ENCODE data around the gene CALCA.
A peak's percentile ranks its signal among the peaks of the same experiment; 100 is the strongest.
"Not testable (repeated sequence)": the region's sequence is repeated elsewhere in the genome, so short reads cannot be mapped to it uniquely, and the experiment has no call there.

CALCA gene

GRCh38 chr11:14971865-14972580, at the start of gene CALCA:
TSS of gene CALCA (minus strand) at chr11:14972351. CDS start at chr11:14971192, 1,159 bp downstream.
- no peak for DNase-seq
- H3K9me3 Mint-ChIP-seq = no peaks in the 10 kb centered on the region
- H3K4me3 Mint-ChIP-seq = peak within 1 kb of the TSS; percentile 75 to 81
- no peak for ATAC-seq (replicated peaks)
- peaks cover 0 to 1% of the 10 kb centered on the region in 2 donors for H3K36me3 Mint-ChIP-seq
- peak within 1 kb of the TSS; percentile 81 for H3K27ac Mint-ChIP-seq
- H3K4me1 Mint-ChIP-seq = peaks cover 25 to 35% of the 10 kb centered on the region in 2 donors
- H3K27me3 Mint-ChIP-seq = peaks cover 77 to 90% of the 10 kb centered on the region in 2 donors

- DNase-seq (no peak), ATAC-seq (replicated peaks) (no peak)
- H3K4me1 Mint-ChIP-seq = no peaks in the 10 kb centered on the region
- no peak overlapping the region for H3K4me3 Mint-ChIP-seq
- H3K9me3 Mint-ChIP-seq = peaks cover 15 to 16% of the 10 kb centered on the region in 2 donors
- no peak overlapping the region for H3K27ac Mint-ChIP-seq
- peaks cover 3 to 5% of the 10 kb centered on the region in 2 donors for H3K36me3 Mint-ChIP-seq
- peaks cover 24 to 49% of the 10 kb centered on the region in 2 donors for H3K27me3 Mint-ChIP-seq
Measured at GRCh38 chr11:15016200-15016599, 44.0 kb upstream of the CALCA start.

- Mint-ChIP-seq H3K4me3 (no peak overlapping the region), H3K36me3 (peaks cover 3 to 5% of the 10 kb centered on the region in 2 donors), H3K27me3 (peaks cover 16 to 40% of the 10 kb centered on the region in 2 donors), H3K27ac (no peak overlapping the region), H3K9me3 (peaks cover 6 to 8% of the 10 kb centered on the region in 2 donors), H3K4me1 (no peaks in the 10 kb centered on the region)
- ATAC-seq (replicated peaks) = no peak
- DNase-seq = no peak
Measured at GRCh38 chr11:15011776-15012345, 39.7 kb upstream of the CALCA start.

- H3K27ac Mint-ChIP-seq = no peak overlapping the region
- peaks cover 16 to 36% of the 10 kb centered on the region in 2 donors for H3K27me3 Mint-ChIP-seq
- peaks cover 0 to 5% of the 10 kb centered on the region in 2 donors for H3K36me3 Mint-ChIP-seq
- H3K4me3 Mint-ChIP-seq = no peak overlapping the region
- DNase-seq = no peak
- ATAC-seq (replicated peaks) = no peak
- peaks cover 4 to 6% of the 10 kb centered on the region in 2 donors for H3K9me3 Mint-ChIP-seq
- H3K4me1 Mint-ChIP-seq = no peaks in the 10 kb centered on the region
Measured at GRCh38 chr11:15010865-15011264, 38.7 kb upstream of the CALCA start.

GRCh38 chr11:15006139-15006759, 34.1 kb upstream of the CALCA start:
- ATAC-seq (replicated peaks) (peak; percentile 65 to 78), DNase-seq (no peak)
- no peaks in the 10 kb centered on the region for H3K9me3 Mint-ChIP-seq
- H3K36me3 Mint-ChIP-seq = no peaks in the 10 kb centered on the region
- H3K4me1 Mint-ChIP-seq = no peaks in the 10 kb centered on the region
- peaks cover 16 to 35% of the 10 kb centered on the region in 2 donors for H3K27me3 Mint-ChIP-seq
- no peak overlapping the region for H3K27ac Mint-ChIP-seq
- H3K4me3 Mint-ChIP-seq = no peak overlapping the region

GRCh38 chr11:14988133-14988532, 16.0 kb upstream of the CALCA start:
- DNase-seq; H3K36me3 Mint-ChIP-seq; H3K9me3 Mint-ChIP-seq; ATAC-seq (replicated peaks); H3K27ac Mint-ChIP-seq; H3K4me1 Mint-ChIP-seq; H3K4me3 Mint-ChIP-seq: not testable (repeated sequence)
- H3K27me3 Mint-ChIP-seq = peaks cover 39 to 41% of the 10 kb centered on the region in 2 donors

- ATAC-seq (replicated peaks) (no peak), DNase-seq (no peak)
- Mint-ChIP-seq H3K4me1 (no peaks in the 10 kb centered on the region), H3K4me3 (no peak overlapping the region), H3K27ac (no peak overlapping the region), H3K27me3 (peaks cover 41 to 52% of the 10 kb centered on the region in 2 donors), H3K9me3 (no peaks in the 10 kb centered on the region), H3K36me3 (no peaks in the 10 kb centered on the region)
Measured at GRCh38 chr11:14981507-14981906, 9.4 kb upstream of the CALCA start.

GRCh38 chr11:14980854-14981253, 8.7 kb upstream of the CALCA start:
- Mint-ChIP-seq H3K27ac (no peak overlapping the region), H3K27me3 (peaks cover 47 to 58% of the 10 kb centered on the region in 2 donors), H3K4me3 (no peak overlapping the region), H3K9me3 (no peaks in the 10 kb centered on the region), H3K4me1 (peaks cover 0 to under 1% of the 10 kb centered on the region in 2 donors), H3K36me3 (no peaks in the 10 kb centered on the region)
- DNase-seq = no peak
- no peak for ATAC-seq (replicated peaks)

- no peak for ATAC-seq (replicated peaks)
- H3K27me3 Mint-ChIP-seq = peaks cover 61 to 80% of the 10 kb centered on the region in 2 donors
Measured at GRCh38 chr11:14977101-14977880, 5.1 kb upstream of the CALCA start.

GRCh38 chr11:14975252-14975587, 3.1 kb upstream of the CALCA start:
- Mint-ChIP-seq H3K36me3 (peaks cover 0 to 1% of the 10 kb centered on the region in 2 donors), H3K27me3 (peaks cover 65 to 86% of the 10 kb centered on the region in 2 donors), H3K4me1 (peaks cover 25 to 35% of the 10 kb centered on the region in 2 donors), H3K27ac (no peak overlapping the region), H3K4me3 (peak overlapping the region in 1 of 2 donors; percentile 81), H3K9me3 (no peaks in the 10 kb centered on the region)
- DNase-seq = no peak
- no peak for ATAC-seq (replicated peaks)

More at GRCh38 chr11:14977101-14977880, 5.1 kb upstream of the CALCA start:
- Mint-ChIP-seq H3K4me3 (no peak overlapping the region), H3K9me3 (no peaks in the 10 kb centered on the region), H3K27ac (no peak overlapping the region), H3K36me3 (no peaks in the 10 kb centered on the region), H3K4me1 (peaks cover 20 to 28% of the 10 kb centered on the region in 2 donors)
- DNase-seq = no peak

GRCh38 chr11:14974515-14975251, 2.5 kb upstream of the CALCA start:
- peak overlapping the region; percentile 75 to 81 for H3K4me3 Mint-ChIP-seq
- peaks cover 25 to 35% of the 10 kb centered on the region in 2 donors for H3K4me1 Mint-ChIP-seq
- ATAC-seq (replicated peaks) (peak; percentile 47 to 64), DNase-seq (peak; percentile 39)
- peaks cover 67 to 86% of the 10 kb centered on the region in 2 donors for H3K27me3 Mint-ChIP-seq
- H3K36me3 Mint-ChIP-seq = peaks cover 0 to 1% of the 10 kb centered on the region in 2 donors
- no peak overlapping the region for H3K27ac Mint-ChIP-seq
- H3K9me3 Mint-ChIP-seq = no peaks in the 10 kb centered on the region

GRCh38 chr11:14973621-14974514, 1.7 kb upstream of the CALCA start:
- peak overlapping the region; percentile 75 to 81 for H3K4me3 Mint-ChIP-seq
- H3K27me3 Mint-ChIP-seq = peaks cover 71 to 86% of the 10 kb centered on the region in 2 donors
- peaks cover 0 to 1% of the 10 kb centered on the region in 2 donors for H3K36me3 Mint-ChIP-seq
- peak overlapping the region; percentile 75 for H3K27ac Mint-ChIP-seq
- DNase-seq (peak; percentile 66), ATAC-seq (replicated peaks) (peak; percentile 90 to 93)
- no peaks in the 10 kb centered on the region for H3K9me3 Mint-ChIP-seq
- peaks cover 25 to 35% of the 10 kb centered on the region in 2 donors for H3K4me1 Mint-ChIP-seq
